Immature natural killer cell (primary cell): ENCODE results near the gene TPM1. TPM values are rescaled to one million over a fixed set of nuclear protein-coding genes. Genes with fewer than 3 reads are reported as not detected.
"Not testable (repeated sequence)": the region's sequence is repeated elsewhere in the genome, so short reads cannot be mapped to it uniquely, and the experiment has no call there.

Experiments used
- DNase-seq, 3 donors: peaks; one replicate each; pipeline ENCODE4 v3.0.0; 2022; ENCODE audit warnings: mixed read lengths in 1 of 3
- H3K27ac Mint-ChIP-seq, 6 donors: one replicate each; pipeline ENCODE4 v1.8.0; 2020; ENCODE audit warnings: mixed read lengths in 6 of 6, mild to moderate bottlenecking in 5 of 6, inconsistent platforms in 4 of 6, moderate library complexity in 3 of 6
- H3K27me3 Mint-ChIP-seq, 3 donors: one replicate each; pipeline ENCODE4 v1.8.0; 2020 to 2021; ENCODE audit warnings: low read depth in 3 of 3, mild to moderate bottlenecking in 3 of 3, mixed read lengths in 3 of 3, moderate library complexity in 3 of 3, inconsistent platforms in 1 of 3
- H3K36me3 Mint-ChIP-seq, 3 donors: one replicate each; pipeline ENCODE4 v1.8.0; 2020; ENCODE audit warnings: mixed read lengths in 3 of 3, inconsistent platforms in 2 of 3, mild to moderate bottlenecking in 2 of 3
- H3K4me1 Mint-ChIP-seq, 2 donors: one replicate each; pipeline ENCODE4 v1.8.0; 2020; ENCODE audit warnings: inconsistent platforms in 2 of 2, mild to moderate bottlenecking in 2 of 2, mixed read lengths in 2 of 2, moderate library complexity in 1 of 2
- H3K4me3 Mint-ChIP-seq, 5 donors: one replicate each; pipeline ENCODE4 v1.8.0; 2020; ENCODE audit warnings: mild to moderate bottlenecking in 5 of 5, mixed read lengths in 5 of 5, inconsistent platforms in 3 of 5, moderate library complexity in 3 of 5
- H3K9me3 Mint-ChIP-seq, 6 donors: one replicate each; pipeline ENCODE4 v1.8.0; 2020; ENCODE audit warnings: mild to moderate bottlenecking in 6 of 6, mixed read lengths in 6 of 6, inconsistent platforms in 4 of 6, moderate library complexity in 3 of 6
- polyA plus RNA-seq, 3 donors: library from polyadenylated mRNA; unstranded; fragments of 300-500 nt; fragmentation: Illumina TruSeq; gene quantifications; one replicate each; pipeline ENCODE4 v1.2.3, GENCODE V29; 2021

TPM1 gene
- polyA plus RNA-seq, 3 donors from 2014 or later = 9.1 to 11.9 (median 9.2) TPM

- no peak for DNase-seq
- Mint-ChIP-seq H3K4me1 (no peaks in the 10 kb centered on the region), H3K27ac (no peak overlapping the region)
These were observed 42.3 kb downstream of the TPM1 start for GRCh38 chr15:63084806-63085205.

GRCh38 chr15:63085289-63085688 lies 42.7 kb downstream of the TPM1 start:
- Mint-ChIP-seq H3K27me3 (peaks cover 2 to 4% (median 3%) of the 10 kb centered on the region in 3 donors), H3K36me3 (no peaks in the 10 kb centered on the region), H3K9me3 (no peaks in the 10 kb centered on the region), H3K4me3 (no peak overlapping the region), H3K27ac (no peak overlapping the region), H3K4me1 (no peaks in the 10 kb centered on the region)
- DNase-seq = no peak

More at GRCh38 chr15:63084806-63085205, 42.3 kb downstream of the TPM1 start:
- H3K4me3 Mint-ChIP-seq = no peak overlapping the region
- H3K27me3 Mint-ChIP-seq = peaks cover 3 to 4% (median 4%) of the 10 kb centered on the region in 3 donors
- H3K36me3 Mint-ChIP-seq = no peaks in the 10 kb centered on the region
- H3K9me3 Mint-ChIP-seq = no peaks in the 10 kb centered on the region

GRCh38 chr15:63086271-63086670 lies 43.7 kb downstream of the TPM1 start:
- no peak overlapping the region for H3K4me3 Mint-ChIP-seq

GRCh38 chr15:63086947-63087346 lies 44.4 kb downstream of the TPM1 start:
- no peak overlapping the region for H3K27ac Mint-ChIP-seq
- H3K27me3 Mint-ChIP-seq = peaks cover 0 to 3% (median under 1%) of the 10 kb centered on the region in 3 donors
- H3K4me3 Mint-ChIP-seq = no peak overlapping the region
- no peaks in the 10 kb centered on the region for H3K36me3 Mint-ChIP-seq
- no peaks in the 10 kb centered on the region for H3K4me1 Mint-ChIP-seq
- H3K9me3 Mint-ChIP-seq = no peaks in the 10 kb centered on the region
- no peak for DNase-seq

More at GRCh38 chr15:63086271-63086670, 43.7 kb downstream of the TPM1 start:
- Mint-ChIP-seq H3K27ac (no peak overlapping the region), H3K36me3 (no peaks in the 10 kb centered on the region), H3K4me1 (no peaks in the 10 kb centered on the region), H3K9me3 (no peaks in the 10 kb centered on the region), H3K27me3 (peaks cover 0 to 3% (median 2%) of the 10 kb centered on the region in 3 donors)
- no peak for DNase-seq

- Mint-ChIP-seq H3K4me3 (no peak overlapping the region), H3K36me3 (no peaks in the 10 kb centered on the region), H3K4me1 (no peaks in the 10 kb centered on the region), H3K27me3 (peaks cover 0 to 3% (median 0%) of the 10 kb centered on the region in 3 donors), H3K27ac (no peak overlapping the region), H3K9me3 (no peaks in the 10 kb centered on the region)
- DNase-seq = no peak
These were observed 46.1 kb downstream of the TPM1 start for GRCh38 chr15:63088533-63089245.

- Mint-ChIP-seq H3K4me3 (no peak overlapping the region), H3K4me1 (no peaks in the 10 kb centered on the region)
These were observed 46.9 kb downstream of the TPM1 start for GRCh38 chr15:63089260-63090043.

GRCh38 chr15:63090472-63090871 lies 47.9 kb downstream of the TPM1 start:
- H3K4me1 Mint-ChIP-seq = no peaks in the 10 kb centered on the region
- no peak overlapping the region for H3K27ac Mint-ChIP-seq
- no peak overlapping the region for H3K4me3 Mint-ChIP-seq
- no peaks in the 10 kb centered on the region for H3K9me3 Mint-ChIP-seq
- H3K36me3 Mint-ChIP-seq = no peaks in the 10 kb centered on the region
- H3K27me3 Mint-ChIP-seq = peaks cover 0 to 3% (median 0%) of the 10 kb centered on the region in 3 donors
- DNase-seq = no peak

More at GRCh38 chr15:63089260-63090043, 46.9 kb downstream of the TPM1 start:
- H3K27me3 Mint-ChIP-seq = peaks cover 0 to 3% (median 0%) of the 10 kb centered on the region in 3 donors
- DNase-seq = no peak
- no peaks in the 10 kb centered on the region for H3K36me3 Mint-ChIP-seq
- no peaks in the 10 kb centered on the region for H3K9me3 Mint-ChIP-seq
- H3K27ac Mint-ChIP-seq = no peak overlapping the region

- DNase-seq = no peak
- Mint-ChIP-seq H3K4me3 (no peak overlapping the region), H3K27ac (no peak overlapping the region), H3K4me1 (no peaks in the 10 kb centered on the region), H3K9me3 (no peaks in the 10 kb centered on the region), H3K27me3 (peaks cover 0 to 3% (median 0%) of the 10 kb centered on the region in 3 donors), H3K36me3 (no peaks in the 10 kb centered on the region)
These were observed 48.3 kb downstream of the TPM1 start for GRCh38 chr15:63090887-63091286.

- no peak for DNase-seq
- no peak overlapping the region for H3K27ac Mint-ChIP-seq
- no peak overlapping the region for H3K4me3 Mint-ChIP-seq
- H3K4me1 Mint-ChIP-seq = peaks cover 0 to 1% of the 10 kb centered on the region in 2 donors
- H3K27me3 Mint-ChIP-seq = peaks cover 0 to 3% (median 0%) of the 10 kb centered on the region in 3 donors
- H3K9me3 Mint-ChIP-seq = no peaks in the 10 kb centered on the region
- no peaks in the 10 kb centered on the region for H3K36me3 Mint-ChIP-seq
These were observed 49.3 kb downstream of the TPM1 start for GRCh38 chr15:63091679-63092446.

- H3K27ac Mint-ChIP-seq = no peak overlapping the region
- no peak overlapping the region for H3K4me3 Mint-ChIP-seq
- H3K9me3 Mint-ChIP-seq = no peaks in the 10 kb centered on the region
These were observed 51.1 kb downstream of the TPM1 start for GRCh38 chr15:63093486-63094205.

GRCh38 chr15:63094495-63094931 lies 52.0 kb downstream of the TPM1 start:
- peaks cover 0 to 4% (median 0%) of the 10 kb centered on the region in 3 donors for H3K27me3 Mint-ChIP-seq
- no peak overlapping the region for H3K27ac Mint-ChIP-seq
- H3K36me3 Mint-ChIP-seq = no peaks in the 10 kb centered on the region
- no peak overlapping the region for H3K4me3 Mint-ChIP-seq
- no peak for DNase-seq
- peaks cover 4 to 10% of the 10 kb centered on the region in 2 donors for H3K4me1 Mint-ChIP-seq
- no peaks in the 10 kb centered on the region for H3K9me3 Mint-ChIP-seq

More at GRCh38 chr15:63093486-63094205, 51.1 kb downstream of the TPM1 start:
- H3K36me3 Mint-ChIP-seq = no peaks in the 10 kb centered on the region
- H3K27me3 Mint-ChIP-seq = peaks cover 0 to 6% (median 0%) of the 10 kb centered on the region in 3 donors
- H3K4me1 Mint-ChIP-seq = peaks cover 4 to 10% of the 10 kb centered on the region in 2 donors
- peak; percentile 57 to 66 (median 58) for DNase-seq

GRCh38 chr15:63096178-63096577 lies 53.6 kb downstream of the TPM1 start:
- no peak for DNase-seq
- no peak overlapping the region for H3K4me3 Mint-ChIP-seq
- peaks cover 0 to 4% (median 0%) of the 10 kb centered on the region in 3 donors for H3K27me3 Mint-ChIP-seq
- H3K9me3 Mint-ChIP-seq = no peaks in the 10 kb centered on the region
- peaks cover 4 to 10% of the 10 kb centered on the region in 2 donors for H3K4me1 Mint-ChIP-seq
- H3K27ac Mint-ChIP-seq = no peak overlapping the region
- no peaks in the 10 kb centered on the region for H3K36me3 Mint-ChIP-seq

- DNase-seq, H3K4me3 Mint-ChIP-seq, H3K9me3 Mint-ChIP-seq, H3K27me3 Mint-ChIP-seq, H3K27ac Mint-ChIP-seq, H3K36me3 Mint-ChIP-seq: not testable (repeated sequence)
- H3K4me1 Mint-ChIP-seq = peaks cover 4 to 10% of the 10 kb centered on the region in 2 donors
These were observed 56.4 kb downstream of the TPM1 start for GRCh38 chr15:63098901-63099300.
